Spleen (tissue), 11 donors: ENCODE results near the gene AIDA. TPM values are rescaled to one million over a fixed set of nuclear protein-coding genes. Genes with fewer than 3 reads are reported as not detected.

ENCODE experiments used
- DNase-seq: peaks from one replicate; pipeline ENCODE4 v3.0.0-alpha.2; 2020
- H3K27ac ChIP-seq, 8 donors: fragments of 200-600 bp; sonication (generic) in 7 of 8; 1 replicate in 4 of 8; 2 replicates in 4 of 8; pipeline versions ENCODE4 v1.5.0 to v1.8.0; 2016 to 2021; ENCODE audit warnings: inconsistent platforms in 4 of 8, mild to moderate bottlenecking in 4 of 8, moderate library complexity in 1 of 8
- H3K27me3 ChIP-seq, 7 donors: fragments of 200-600 bp; sonication (generic) in 6 of 7; replicated peaks in 1 of 7; 1 replicate in 4 of 7; 2 replicates in 3 of 7; pipeline versions ENCODE4 v1.5.0 to v1.8.0; 2016 to 2021; ENCODE audit warnings: inconsistent platforms in 3 of 7, mild to moderate bottlenecking in 1 of 7
- H3K36me3 ChIP-seq, 6 donors: fragments of 200-600 bp; sonication (generic) in 5 of 6; 1 replicate in 4 of 6; 2 replicates in 2 of 6; pipeline versions ENCODE4 v1.5.0 to v1.8.0; 2016 to 2021; ENCODE audit warnings: inconsistent platforms in 2 of 6
- H3K4me1 ChIP-seq, 6 donors: fragments of 200-600 bp; sonication (generic) in 5 of 6; 1 replicate in 3 of 6; 2 replicates in 3 of 6; pipeline versions ENCODE4 v1.5.0 to v1.8.0; 2016 to 2021; ENCODE audit warnings: inconsistent platforms in 3 of 6
- H3K4me3 ChIP-seq, 8 donors: fragments of 200-600 bp; sonication (generic) in 7 of 8; 1 replicate in 4 of 8; 2 replicates in 4 of 8; pipeline versions ENCODE4 v1.5.0 to v1.8.0; 2016 to 2021; ENCODE audit warnings: inconsistent platforms in 4 of 8, mild to moderate bottlenecking in 4 of 8, moderate library complexity in 2 of 8
- H3K9me3 ChIP-seq, 8 donors: fragments of 200-600 bp; sonication (generic) in 7 of 8; 1 replicate in 4 of 8; 2 replicates in 4 of 8; pipeline versions ENCODE4 v1.5.0 to v1.8.0; 2016 to 2021; ENCODE audit warnings: inconsistent platforms in 4 of 8
- CTCF ChIP-seq, 11 experiments: fragments of 200-600 bp in 7 of 11; fragments of 450-650 bp in 4 of 11; sonication (generic) in 4 of 11; IDR thresholded peaks in 8 of 11; conservative IDR thresholded peaks in 3 of 11; 1 replicate in 7 of 11; 2 replicates in 4 of 11; pipeline versions ENCODE4 v1.4.0 to v1.8.0; 2016 to 2021; ENCODE audit warnings: antibody characterized with exemption in 11 of 11, inconsistent platforms in 4 of 11, mild to moderate bottlenecking in 1 of 11
- POLR2A ChIP-seq, 3 donors: fragments of 450-650 bp; IDR thresholded peaks; one replicate each; pipeline ENCODE4 v1.5.1; 2017; ENCODE audit warnings: antibody characterized with exemption in 3 of 3, mild to moderate bottlenecking in 1 of 3
- POLR2AphosphoS5 ChIP-seq, 3 donors: sonication (generic); formaldehyde crosslinking; IDR thresholded peaks; one replicate each; pipeline ENCODE4 v1.5.1; 2017; ENCODE audit warnings: antibody characterized with exemption in 3 of 3
- WGBS, 5 donors: extraction: QIAGEN DNeasy Blood & Tissue Kit in 3 of 5; methylation state at CpG; one replicate each; pipeline versions ENCODE4 v1.1.5 to v1.1.7; 2013 to 2018; 5-methylcytosine and 5-hydroxymethylcytosine counted together
- intact Hi-C: fragments of 100-400 bp; cut with DNase I; formaldehyde crosslinking; loops from one replicate; pipeline ENCODE4 v1.15.0; 2023; ENCODE audit warnings: low total_unique reads
- polyA plus RNA-seq, 3 donors: library from polyadenylated mRNA; stranded (reverse); fragments of 200-250 nt; gene quantifications; one replicate each; pipeline ENCODE4 v1.2.1, GENCODE V29; 2013
- total RNA-seq, 7 donors: library from RNA; depleted of rRNA in 3 of 7; stranded (reverse); fragments of >200 nt in 3 of 7; fragmentation: NEBNext Ultra II Directional in 4 of 7; extraction: Animal tissue kit (Norgen Biotek cat#: 25700) in 4 of 7; gene quantifications; one replicate each; pipeline versions ENCODE4 v1.1.0 to v1.2.1, GENCODE V29; 2016 to 2021
- donor health status: healthy with polysubstance abuse.
- donor health status: DM: no; HTN: no; CAD: no; lungs with moderate emphysema.
- donor health status: DM: no; HTN: no; CAD: no.
- donor health status: Bipolar disorder and iron deficiency.
- donor health status: healthy.
- donor health status: DM: no; HTN: no; CAD: no.
- donor health status: DM: yes; HTN: yes; CAD: no.

The AIDA gene
- total and polyA plus RNA-seq, 10 donors, result 33.0 to 57.8 (median 51.6) TPM

DNA sequence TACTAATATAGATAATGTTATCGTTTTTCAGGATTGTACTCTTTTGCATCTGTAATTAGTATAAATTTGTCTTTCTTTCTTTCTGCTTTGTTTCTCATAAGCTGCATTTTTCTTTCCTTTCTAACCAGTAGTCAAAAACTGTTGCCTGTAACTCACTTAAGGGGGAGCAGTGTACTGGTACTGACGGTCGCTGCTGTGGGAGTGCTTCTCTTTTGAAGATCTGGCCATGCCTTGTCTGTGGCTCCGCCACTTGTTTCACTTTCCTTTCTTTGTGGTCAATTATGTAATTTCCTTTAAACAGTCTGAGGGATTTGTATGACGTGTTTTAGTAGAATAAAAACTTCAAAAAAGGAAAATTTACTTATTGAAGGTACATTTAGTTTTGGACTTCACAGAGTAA lies 57.4 kb downstream of the AIDA start:
- Histone ChIP-seq H3K27me3 (no peaks in the 10 kb centered on the region), H3K4me1 (peaks cover 8 to 49% (median 24%) of the 10 kb centered on the region in 6 donors), H3K27ac (peak overlapping the region; percentile 37 to 86 (median 82)), H3K36me3 (peaks cover 0 to 96% (median 83%) of the 10 kb centered on the region in 6 donors), H3K4me3 (peak overlapping the region in 2 of 8 donors; percentile 1 to 14), H3K9me3 (no peaks in the 10 kb centered on the region)
- DNase-seq, result peak; percentile 80
- 5 to 16% (median 10%) methylated on average over 5 of the region's 5 CpGs for WGBS, 5 donors
- TF ChIP-seq CTCF (IDR thresholded peaks at IDR 0.05 in 8 of 11, conservative IDR thresholded peaks at IDR 0.05 in 3 of 11), result peak in 6 of 11 experiments; percentile 22 to 38 (median 26)
- TF ChIP-seq POLR2AphosphoS5 (IDR thresholded peaks at IDR 0.05), result peak in 1 of 3 donors; percentile 77
- no peak for TF ChIP-seq POLR2A (IDR thresholded peaks at IDR 0.05)
- intact Hi-C loops, result no loop called here

GRCh38 chr1:222653178-222653827 lies 59.0 kb downstream of the AIDA start:
- H3K36me3 ChIP-seq, result peaks cover 0 to 96% (median 79%) of the 10 kb centered on the region in 6 donors
- peak overlapping the region in 4 of 8 donors; percentile 41 to 86 (median 80) for H3K27ac ChIP-seq
- H3K27me3 ChIP-seq, result no peaks in the 10 kb centered on the region
- H3K9me3 ChIP-seq, result no peaks in the 10 kb centered on the region
- no peak for TF ChIP-seq CTCF (IDR thresholded peaks at IDR 0.05 in 8 of 11, conservative IDR thresholded peaks at IDR 0.05 in 3 of 11)
- TF ChIP-seq POLR2AphosphoS5 (IDR thresholded peaks at IDR 0.05), result no peak
- no peak for TF ChIP-seq POLR2A (IDR thresholded peaks at IDR 0.05)
- no peak for DNase-seq
- peaks cover 9 to 58% (median 24%) of the 10 kb centered on the region in 6 donors for H3K4me1 ChIP-seq
- H3K4me3 ChIP-seq, result no peak overlapping the region
- intact Hi-C loops, result no loop called here
- 51 to 82% (median 65%) methylated on average over 2 of the region's 2 CpGs for WGBS, 5 donors

DNA sequence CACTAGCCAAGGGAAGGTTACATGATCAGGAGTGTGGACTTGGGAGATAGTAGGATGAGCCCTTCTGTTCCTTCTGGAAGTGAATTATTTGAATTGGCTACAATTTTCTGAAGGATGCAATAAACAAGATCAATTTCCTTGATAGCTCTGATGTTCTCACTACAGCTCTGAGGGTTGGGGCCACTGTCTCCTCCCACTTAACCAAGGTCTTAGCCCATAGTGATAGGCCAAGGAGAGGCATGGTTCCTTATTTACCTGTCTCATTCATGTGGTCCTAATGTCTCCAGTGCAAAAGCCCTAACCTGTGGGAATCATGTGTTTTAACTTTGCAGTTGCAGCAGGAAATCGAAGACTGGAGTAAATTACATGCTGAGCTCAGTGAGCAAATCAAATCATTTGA lies 59.6 kb downstream of the AIDA start:
- Histone ChIP-seq H3K9me3 (no peaks in the 10 kb centered on the region), H3K36me3 (peaks cover 0 to 96% (median 72%) of the 10 kb centered on the region in 6 donors), H3K4me3 (no peak overlapping the region), H3K27ac (peak overlapping the region in 2 of 8 donors; percentile 41 to 86), H3K4me1 (peaks cover 13 to 64% (median 26%) of the 10 kb centered on the region in 6 donors), H3K27me3 (no peaks in the 10 kb centered on the region)
- TF ChIP-seq POLR2A (IDR thresholded peaks at IDR 0.05) (no peak), POLR2AphosphoS5 (IDR thresholded peaks at IDR 0.05) (no peak), CTCF (IDR thresholded peaks at IDR 0.05 in 8 of 11, conservative IDR thresholded peaks at IDR 0.05 in 3 of 11) (no peak)
- no peak for DNase-seq
- intact Hi-C loops, result no loop called here
- WGBS, 5 donors, result 85 to 97% (median 93%) methylated on average over 1 of the region's 1 CpG

DNA sequence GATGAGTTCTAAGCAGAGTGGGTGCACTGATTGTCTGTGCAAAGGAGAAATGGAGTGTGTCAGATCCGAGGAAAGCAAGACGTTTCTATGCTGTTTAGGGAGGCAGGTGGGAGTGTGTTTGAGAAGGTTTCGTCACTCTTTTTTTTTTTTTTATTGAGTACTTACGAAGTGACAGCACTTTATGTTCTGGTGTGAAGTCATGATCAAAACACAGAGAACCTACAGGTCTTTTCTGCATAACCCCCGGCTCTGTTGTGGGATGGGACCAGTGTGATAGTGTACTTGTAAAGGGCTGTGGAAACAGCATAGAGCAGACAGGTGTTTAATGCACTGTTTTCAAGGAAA lies 67.7 kb downstream of the AIDA start:
- H3K27ac ChIP-seq, result peak overlapping the region; percentile 95 to 99 (median 98)
- H3K36me3 ChIP-seq, result peaks cover 0 to 57% (median 13%) of the 10 kb centered on the region in 6 donors
- no peaks in the 10 kb centered on the region for H3K27me3 ChIP-seq
- no peaks in the 10 kb centered on the region for H3K9me3 ChIP-seq
- peaks cover 7 to 57% (median 37%) of the 10 kb centered on the region in 6 donors for H3K4me1 ChIP-seq
- H3K4me3 ChIP-seq, result peak overlapping the region; percentile 65 to 87 (median 74)
- 1 to 3% (median 2%) methylated on average over 5 of the region's 5 CpGs for WGBS, 5 donors
- TF ChIP-seq CTCF (IDR thresholded peaks at IDR 0.05 in 8 of 11, conservative IDR thresholded peaks at IDR 0.05 in 3 of 11), result no peak
- no peak for TF ChIP-seq POLR2A (IDR thresholded peaks at IDR 0.05)
- TF ChIP-seq POLR2AphosphoS5 (IDR thresholded peaks at IDR 0.05), result no peak
- intact Hi-C loops, result no loop called here
- DNase-seq, result no peak
